Measurements from ENCODE around the gene CXCL14.

DNA sequence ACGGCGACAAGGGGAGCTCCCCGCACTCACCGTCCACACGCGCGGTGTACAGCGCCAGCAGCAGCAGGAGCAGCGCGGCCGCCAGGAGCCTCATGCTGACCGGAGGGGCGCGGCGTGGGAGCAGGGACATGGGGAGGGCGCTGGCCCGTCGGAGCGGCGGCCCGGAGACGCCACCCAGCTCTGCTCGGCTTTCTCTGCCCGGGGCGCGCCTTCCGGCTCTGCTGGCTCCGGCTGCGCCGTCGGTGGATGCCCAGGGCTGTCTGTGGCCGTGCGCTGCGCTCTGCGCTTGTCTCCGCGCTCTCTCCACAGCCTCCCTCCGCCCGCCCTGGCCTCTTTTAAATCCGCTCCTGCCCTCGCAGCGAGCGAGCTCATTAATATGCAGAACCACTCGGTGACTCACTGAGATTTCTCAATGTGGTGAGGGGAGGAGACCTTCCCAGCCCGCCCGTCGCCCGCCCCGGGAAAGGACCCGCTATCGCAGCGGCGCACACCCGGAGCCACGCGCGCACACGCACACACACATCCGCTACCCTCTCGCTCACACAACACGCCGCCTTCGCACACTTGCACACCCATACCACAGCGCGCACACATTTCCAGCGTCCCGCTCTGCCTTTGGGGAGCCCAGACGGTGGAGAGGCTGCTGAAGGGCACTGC, at the start of gene CXCL14:
- TF ChIP-seq, protein P1, sequence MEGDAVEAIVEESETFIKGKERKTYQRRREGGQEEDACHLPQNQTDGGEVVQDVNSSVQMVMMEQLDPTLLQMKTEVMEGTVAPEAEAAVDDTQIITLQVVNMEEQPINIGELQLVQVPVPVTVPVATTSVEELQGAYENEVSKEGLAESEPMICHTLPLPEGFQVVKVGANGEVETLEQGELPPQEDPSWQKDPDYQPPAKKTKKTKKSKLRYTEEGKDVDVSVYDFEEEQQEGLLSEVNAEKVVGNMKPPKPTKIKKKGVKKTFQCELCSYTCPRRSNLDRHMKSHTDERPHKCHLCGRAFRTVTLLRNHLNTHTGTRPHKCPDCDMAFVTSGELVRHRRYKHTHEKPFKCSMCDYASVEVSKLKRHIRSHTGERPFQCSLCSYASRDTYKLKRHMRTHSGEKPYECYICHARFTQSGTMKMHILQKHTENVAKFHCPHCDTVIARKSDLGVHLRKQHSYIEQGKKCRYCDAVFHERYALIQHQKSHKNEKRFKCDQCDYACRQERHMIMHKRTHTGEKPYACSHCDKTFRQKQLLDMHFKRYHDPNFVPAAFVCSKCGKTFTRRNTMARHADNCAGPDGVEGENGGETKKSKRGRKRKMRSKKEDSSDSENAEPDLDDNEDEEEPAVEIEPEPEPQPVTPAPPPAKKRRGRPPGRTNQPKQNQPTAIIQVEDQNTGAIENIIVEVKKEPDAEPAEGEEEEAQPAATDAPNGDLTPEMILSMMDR (IDR thresholded peaks at IDR 0.05) = no peak
- TF ChIP-seq EP300 (IDR thresholded peaks at IDR 0.05) = no peak
